RCC 7860 (cell line): ENCODE results near the gene KPNB1.

Experiments used
- DNase-seq: peaks from one replicate; pipeline ENCODE4 v3.0.0-alpha.2; 2015; ENCODE audit warnings: low spot score
- FAIRE-seq: peaks from 2 replicates; lab custom pipeline; 2012; peaks lifted over from hg19 to GRCh38; lab: Jason Lieb, UNC

KPNB1 gene

DNA sequence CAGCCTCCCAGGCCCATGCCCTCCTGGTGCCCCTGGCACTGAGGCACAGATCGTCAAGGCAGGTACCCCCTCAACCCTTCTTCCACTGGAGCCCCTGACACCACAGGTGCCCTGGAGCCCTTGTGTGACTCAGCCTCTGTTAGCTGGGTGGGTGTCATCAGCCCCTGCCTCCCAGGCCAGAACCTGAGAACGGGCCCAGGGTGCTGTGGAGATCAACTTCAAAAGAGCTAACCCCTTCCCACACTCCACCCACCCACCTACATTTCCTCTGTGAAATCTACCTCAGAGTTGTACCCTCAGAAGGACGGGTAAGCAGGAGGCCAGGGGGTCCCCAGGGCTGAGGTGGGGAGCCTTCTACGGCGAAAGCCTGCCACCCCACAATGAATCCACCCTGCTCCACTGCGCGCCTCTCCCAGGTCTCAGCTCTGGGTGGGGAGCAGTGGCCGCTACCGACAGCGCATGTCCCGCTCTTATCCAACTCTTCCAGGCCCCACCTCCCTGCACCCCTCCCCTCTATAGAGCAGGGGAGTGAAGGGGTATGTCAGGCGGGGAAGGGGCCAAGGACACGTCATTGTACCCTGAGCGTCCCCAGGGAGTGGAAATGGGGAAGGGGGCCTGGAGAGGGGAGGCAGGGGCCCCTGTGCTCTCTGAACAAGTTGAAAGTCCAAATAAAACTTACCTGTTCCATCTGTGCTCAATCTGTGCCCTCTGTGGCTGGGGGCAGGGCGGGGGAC, 61.8 kb downstream of the KPNB1 start:
- no peak for DNase-seq
- FAIRE-seq, result no peak

DNA sequence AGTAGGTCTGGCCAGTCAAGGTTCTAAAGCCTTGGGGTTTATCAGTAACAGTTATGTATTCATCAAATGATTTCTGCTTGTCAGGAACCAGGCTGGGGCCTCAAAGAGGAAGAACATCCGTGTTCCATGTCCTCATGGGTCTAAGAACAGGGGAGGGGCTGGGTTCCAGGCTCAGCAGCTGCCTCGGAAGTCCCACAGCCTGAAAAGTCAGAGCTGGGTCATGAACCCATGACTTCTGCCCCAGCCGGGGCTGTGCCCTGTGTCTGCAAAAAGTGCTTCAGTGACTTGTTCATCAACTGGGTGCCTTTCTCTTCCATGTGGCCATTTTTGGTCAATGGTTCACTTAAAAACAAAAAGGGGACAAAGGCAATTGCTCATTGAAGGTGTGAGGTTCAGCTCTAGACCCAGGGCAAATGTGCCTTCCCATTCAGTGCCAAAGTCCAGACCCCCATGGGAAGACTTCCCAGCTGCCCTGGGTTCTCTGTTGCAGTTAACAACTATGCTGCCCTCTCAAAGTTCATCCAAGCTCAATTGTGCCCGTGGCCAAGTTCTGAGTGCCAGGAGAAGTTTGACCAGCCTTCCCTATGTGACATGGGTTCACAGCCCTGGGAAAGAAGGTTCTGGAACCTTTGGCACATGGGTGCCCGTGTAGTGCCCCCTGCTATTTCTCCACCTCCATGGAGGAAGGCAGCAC, 62.8 kb downstream of the KPNB1 start:
- no peak for FAIRE-seq
- DNase-seq, result no peak

DNA sequence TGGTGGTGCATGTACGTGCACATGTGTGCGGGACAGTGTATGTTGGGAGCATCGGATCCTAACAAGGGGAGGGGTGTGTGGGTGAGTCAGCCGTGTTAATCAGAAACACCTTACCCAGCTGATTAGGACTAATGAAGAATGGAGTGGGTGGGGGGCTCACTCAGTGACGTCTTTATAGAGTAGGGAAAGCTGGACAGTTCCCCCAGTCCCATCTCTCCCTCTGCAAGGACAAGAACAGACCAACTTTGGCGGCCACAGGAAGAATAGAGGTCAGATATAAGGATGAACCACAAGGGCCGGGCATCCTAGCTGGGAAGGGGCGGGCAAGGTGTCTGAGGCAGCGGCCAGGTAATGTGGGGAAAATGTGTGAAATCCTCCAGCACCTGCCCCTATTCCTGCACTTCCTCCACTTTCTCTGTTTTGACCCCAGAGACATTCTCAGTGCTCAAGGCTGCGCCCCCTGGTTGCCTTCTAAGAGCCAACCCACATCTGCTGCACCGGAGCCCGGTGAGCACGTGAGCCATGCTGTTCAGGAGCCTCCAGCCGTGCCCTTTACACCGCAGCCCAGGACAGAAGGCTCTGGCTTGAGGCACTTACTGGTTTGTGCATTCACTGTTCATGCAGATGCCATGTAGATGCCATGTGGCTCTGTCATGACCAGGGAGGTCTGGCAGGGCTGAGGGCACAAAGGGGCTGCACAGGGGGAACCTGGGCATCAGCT, 64.4 kb downstream of the KPNB1 start:
- FAIRE-seq (no peak), DNase-seq (no peak)

DNA sequence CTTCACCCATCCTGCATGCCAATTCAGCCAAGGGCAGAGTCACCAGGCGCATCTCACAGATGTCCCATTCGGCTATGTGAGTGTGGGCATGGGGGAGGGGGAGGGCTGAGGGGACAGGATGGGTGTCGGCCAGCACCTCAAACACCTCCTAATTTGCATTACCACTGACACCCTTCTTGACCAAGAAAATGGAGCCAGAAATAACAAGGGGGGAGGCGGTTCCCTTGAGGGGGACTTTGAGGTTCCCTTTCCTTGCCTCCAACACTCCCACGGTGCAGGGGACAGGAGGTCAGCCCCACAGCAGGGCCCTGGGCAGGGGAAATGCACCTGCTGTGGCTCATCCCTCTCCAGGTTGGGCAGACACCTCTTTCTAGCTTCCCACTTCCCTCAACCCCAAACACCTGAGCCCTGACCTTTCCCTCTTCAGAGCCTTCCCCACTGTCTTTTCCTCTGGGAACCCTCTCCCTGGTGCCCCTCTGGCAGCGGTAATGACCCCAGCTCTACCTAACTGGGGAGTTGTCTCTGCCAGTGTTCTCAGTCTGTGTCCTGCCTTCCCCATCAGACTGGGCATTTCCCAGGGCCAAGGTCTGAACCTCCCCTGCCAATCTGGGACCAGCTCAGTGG, 65.2 kb downstream of the KPNB1 start:
- FAIRE-seq (no peak), DNase-seq (no peak)

DNA sequence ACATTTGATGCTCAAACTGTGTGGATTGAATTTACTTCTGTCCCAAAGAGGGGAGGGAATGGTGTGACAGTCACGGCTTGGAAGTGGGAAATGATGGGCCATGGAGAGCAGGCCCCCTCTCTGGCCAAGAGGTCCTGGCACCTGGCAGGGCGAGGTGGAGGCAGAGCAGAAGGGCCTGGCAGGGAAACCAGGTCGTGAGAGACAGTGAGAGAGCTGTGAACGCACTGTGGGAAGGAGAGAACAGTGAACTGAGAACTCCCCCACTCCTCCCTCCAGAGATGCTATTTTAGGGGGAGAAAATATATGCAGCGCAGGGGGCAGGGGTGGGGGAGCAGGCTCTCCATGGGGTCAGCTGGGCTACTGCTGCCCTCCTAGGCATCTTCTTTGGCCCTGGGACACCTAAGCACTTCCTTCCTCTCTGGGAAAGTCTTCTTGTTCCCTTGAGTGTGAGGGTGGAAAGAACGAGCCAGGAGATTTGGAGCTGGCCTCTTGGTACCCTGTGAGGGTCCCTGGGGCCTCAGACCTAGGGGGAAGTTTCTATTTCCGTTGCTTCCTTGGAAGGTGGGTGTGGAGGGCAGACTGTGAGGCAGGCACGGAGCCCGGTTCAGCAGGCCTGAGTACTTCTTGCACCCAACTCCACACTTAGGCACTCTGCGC, 66.1 kb downstream of the KPNB1 start:
- FAIRE-seq (no peak), DNase-seq (no peak)

DNA sequence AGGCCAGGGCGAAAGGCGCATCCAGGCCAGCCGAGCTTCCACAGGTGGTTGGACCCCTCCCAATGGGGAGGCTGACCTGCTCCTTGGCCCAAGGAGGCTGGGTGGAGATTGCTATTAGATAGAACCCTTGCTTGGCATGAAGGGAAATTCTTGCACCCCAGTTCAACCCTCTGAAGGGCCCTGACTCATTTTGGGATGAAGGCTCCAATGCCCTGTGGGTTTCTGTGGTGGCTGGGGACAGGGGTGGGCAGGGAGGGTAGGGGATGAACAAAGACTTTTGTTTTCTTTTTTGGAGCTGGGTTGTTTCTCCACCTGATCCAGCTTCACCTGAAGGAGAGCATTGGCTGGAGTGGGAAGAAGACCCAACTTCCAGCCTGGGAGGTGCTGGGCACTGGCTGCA, 66.7 kb downstream of the KPNB1 start:
- DNase-seq (no peak), FAIRE-seq (no peak)

DNA sequence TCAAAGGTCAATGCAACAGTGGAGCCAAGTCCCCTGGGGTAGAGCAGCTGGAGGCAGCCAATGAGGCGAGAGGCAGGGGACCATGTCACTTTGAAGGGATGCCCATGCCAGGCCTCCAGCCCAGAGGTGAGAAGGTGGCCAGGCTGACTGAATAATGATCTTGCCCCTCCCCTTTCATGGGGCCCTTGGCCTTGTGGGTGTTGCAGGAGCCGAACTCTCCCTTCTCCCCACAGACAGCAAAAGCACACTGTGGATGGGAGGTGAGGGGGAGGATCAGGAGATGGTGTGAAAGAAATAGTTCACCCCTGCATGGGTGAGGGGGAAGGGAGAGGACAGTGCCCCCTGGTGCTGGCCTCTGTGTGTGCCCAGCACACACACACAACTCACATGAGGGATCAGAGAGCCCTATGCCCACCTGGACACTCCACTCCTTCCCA, 67.6 kb downstream of the KPNB1 start:
- DNase-seq (no peak), FAIRE-seq (no peak)

DNA sequence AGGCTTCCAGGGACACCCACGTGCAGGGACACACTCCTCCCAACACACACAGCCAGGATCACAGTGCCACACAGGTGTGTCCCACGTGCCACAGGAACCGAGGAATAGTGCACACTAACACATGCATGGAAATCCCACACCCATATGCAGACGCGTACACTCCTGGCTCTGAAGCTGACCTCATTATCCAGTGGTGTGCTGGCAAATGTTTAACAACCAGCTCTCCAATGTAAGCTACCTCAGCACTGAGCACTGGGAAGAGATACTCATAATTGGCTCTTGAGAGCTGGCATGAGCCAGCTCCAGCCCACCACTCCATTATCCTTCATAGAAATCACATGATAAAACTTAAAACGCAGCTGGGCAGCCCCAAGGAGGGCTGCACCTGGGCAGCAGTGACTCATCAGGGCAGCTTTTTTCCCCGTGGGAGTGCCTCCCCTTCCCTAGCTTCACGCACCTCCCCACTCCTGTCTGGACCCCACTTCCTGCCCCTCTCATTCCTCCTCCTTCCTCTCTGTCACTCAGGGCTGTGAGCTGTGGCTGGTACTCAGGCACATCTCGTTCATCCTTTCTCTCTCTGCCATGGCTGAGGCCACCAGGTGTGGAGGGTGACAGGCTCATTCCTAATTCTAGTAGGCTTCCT, 68.4 kb downstream of the KPNB1 start:
- peak; percentile 61 for DNase-seq
- peak; percentile 79 for FAIRE-seq

DNA sequence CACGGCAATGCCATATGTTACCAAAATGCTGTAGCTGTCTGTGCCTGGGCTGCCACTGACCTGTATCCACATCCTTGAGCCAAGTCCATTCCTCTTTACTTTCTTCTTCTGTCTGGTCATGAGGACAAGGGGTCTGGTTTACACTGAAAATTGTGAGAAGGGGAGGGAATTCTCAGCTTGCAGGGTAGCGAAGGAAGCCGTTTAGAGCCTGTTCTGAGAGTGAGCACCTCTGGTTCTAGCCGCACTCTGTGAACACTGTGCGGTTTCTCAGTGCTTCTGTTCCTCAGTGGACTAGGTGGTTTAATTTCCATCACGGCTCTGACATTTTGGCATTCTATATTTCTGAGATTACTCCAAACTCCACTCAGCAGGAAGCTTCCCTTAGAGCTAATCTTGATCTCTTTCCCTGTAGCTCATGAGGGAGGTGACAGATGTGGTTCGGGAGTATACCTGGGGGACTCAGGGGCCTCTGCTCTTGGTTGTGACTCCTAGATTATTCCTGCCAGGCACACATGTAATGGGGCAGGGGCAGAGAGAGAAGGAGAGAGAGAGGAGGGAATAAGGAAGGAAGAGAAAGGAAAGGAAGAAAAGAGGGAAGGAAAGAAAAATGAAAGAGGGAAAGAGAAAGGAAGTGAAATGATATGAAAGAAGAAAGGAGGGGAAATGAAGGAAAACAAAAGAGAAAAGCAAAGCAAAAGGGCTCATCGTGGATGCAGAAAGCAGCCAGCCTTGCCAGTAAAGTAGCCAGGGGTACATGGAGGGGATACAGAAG, 69.1 kb downstream of the KPNB1 start:
- no peak for DNase-seq
- no peak for FAIRE-seq

DNA sequence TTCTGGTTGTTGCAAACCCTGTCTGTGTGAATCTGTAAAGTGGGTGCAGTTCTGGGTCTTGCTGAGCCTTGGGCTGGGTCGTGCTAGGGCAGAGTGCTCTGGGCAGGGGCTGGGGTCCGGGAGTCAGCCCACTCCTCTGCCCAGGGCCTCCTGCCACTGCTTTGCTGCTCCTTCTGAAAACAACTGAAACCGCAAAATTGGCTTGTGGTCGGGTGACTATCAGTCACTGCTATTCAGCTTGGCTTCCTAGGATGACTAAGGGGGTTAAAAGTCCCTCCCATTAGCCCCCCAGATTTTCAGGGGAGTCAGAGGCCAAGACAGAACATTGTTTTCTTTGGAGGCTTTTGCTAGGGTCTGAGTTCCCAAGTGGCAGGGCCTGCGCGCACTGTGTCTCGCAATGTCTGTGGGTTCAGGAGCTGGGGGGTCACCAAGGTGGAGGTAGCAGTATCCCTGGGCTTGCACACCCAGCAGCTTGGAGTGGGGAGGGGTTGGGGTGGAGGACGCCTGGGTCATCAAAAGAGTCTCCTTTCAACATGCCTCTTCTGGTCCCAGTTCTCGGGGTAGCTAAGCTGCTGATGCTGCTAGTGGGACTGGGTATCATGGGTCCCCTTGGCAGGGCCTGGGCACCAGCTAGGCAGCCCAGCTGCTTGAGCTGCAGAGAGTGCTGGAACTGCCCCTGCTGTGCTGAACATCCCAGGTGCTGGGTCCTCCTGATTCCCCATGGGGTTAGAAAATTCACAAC, 69.9 kb downstream of the KPNB1 start:
- peak; percentile 73 for FAIRE-seq
- DNase-seq, result peak; percentile 66

DNA sequence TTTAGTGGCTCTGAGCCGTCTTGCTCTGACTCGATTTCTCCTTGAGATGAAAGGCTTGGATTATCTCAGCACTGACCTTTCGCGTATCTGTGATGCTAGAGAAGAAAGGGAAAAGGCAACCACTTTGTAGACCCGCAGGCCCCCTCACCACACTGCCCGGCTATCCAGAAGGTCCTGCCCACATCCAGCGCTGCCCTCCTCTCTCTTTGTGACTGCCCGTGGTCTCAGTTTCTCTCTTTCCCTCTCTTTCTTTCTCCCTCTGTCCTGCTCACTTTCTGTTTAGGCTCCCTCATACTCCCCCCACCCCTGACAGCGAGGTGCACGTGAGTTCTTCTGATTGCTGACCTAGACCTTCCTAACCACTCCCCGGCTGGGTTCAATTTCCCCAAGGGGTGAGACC, 70.5 kb downstream of the KPNB1 start:
- DNase-seq (no peak), FAIRE-seq (no peak)

DNA sequence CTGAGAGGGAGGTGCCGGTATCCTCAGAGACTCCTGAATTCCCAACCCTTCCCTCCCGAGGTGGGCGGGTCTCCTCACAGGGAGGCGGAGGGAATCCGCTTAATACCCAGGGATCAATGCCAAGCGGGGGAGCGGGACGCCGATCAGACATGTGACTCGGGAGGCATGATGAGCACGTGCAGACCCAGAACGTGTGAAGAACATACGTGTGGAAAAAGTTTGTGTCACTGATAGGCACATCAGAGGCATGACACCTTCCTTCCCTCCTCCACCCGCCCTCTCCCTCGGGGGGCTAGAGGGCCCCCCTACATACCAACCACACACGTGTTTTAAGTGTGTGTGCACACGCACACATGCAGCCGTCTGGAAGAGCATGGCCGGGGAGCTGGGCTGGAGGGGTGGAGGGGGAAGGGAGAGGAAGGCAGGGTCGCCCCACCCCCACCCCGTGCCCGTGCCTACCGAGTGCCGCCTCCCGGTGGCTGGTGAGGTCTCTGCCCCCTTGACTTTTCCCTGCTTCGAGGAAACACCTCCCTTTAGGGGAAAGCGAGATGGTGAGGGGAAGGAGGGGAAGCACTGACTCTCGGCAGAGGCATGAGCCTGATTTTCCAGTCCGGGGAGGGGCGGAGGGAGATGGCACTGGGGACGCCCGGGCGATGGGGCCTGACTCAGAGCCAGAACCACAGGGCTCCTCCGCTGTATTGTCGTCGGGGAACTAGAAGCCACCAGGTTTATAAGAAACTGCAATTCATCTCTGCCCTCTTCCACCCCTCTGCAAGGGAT, 71.2 kb downstream of the KPNB1 start:
- DNase-seq, result peak; percentile 59
- peak; percentile 72 for FAIRE-seq

DNA sequence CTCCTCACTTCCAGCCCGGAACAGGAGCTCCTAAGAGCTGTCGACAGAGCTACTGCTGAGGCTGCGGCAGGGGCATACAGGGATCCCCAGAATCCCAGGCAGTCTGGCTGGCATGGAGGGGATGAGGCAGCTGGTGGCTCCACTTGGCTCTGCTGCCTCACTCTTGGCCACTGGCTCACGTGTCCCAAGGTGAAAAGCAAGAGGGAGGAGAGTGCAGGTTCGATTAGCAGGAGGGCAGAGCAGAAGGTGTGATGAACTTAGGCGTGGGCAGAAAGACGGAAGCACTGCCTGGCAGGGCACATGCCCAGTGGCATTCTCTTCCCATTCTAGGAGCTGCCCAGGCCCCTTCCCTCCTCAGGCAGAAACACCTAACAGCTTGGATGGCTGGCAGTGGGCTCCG, 72.0 kb downstream of the KPNB1 start:
- no peak for FAIRE-seq

DNA sequence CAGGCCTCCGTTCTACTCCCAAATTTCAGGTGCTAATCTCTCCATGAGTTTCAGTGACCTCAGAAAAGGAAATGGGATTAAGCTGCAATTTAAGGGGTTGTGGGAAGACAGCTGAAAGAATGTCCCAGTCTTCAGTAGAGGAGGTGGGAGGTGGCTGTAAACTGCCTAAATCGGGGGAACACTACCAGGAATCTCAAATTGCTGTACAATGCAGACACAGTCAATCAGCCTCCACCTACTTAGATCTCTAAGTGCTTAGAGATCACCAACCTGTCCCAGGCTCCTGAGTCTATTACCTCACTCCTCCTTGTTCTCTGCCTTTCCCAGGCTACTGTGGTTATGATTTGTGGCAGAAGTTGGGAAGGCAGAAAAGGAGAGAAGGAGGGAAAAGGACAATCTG, 75.0 kb downstream of the KPNB1 start:
- DNase-seq (no peak), FAIRE-seq (no peak)

More for the DNA sequence above, 72.0 kb downstream of the KPNB1 start:
- DNase-seq, result no peak

DNA sequence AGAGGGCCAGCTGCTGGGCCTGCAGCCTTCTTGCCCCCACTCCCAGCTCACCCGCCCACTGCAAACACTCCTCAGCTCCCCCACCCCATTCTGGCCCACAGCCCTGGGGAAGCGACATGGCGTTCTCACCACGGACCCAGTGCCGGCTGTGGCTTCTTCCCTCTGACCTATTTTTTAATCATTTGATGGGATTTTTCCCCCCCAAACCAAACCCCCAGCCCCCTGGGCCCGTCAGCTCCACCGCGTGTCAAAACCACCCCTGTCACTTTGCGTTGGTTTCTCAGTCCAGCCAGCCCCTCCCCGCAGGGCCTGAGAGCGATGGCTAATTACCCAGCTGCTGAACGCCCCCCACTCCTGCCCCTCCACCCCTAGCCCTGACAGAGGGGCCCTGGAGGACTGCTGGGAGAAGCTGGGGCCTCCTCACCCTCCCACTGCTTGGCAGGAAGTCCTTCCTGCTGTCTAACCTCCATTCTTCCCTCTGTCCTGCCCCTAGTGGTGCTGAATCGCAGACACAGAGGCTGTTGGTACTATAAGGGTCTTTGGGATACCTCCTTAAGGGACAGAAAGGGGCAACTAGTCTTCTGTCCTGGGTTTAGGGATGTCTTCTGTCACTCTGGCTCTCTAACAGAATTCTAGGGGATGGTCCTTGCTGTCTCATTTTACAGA, 75.9 kb downstream of the KPNB1 start:
- no peak for DNase-seq
- no peak for FAIRE-seq

DNA sequence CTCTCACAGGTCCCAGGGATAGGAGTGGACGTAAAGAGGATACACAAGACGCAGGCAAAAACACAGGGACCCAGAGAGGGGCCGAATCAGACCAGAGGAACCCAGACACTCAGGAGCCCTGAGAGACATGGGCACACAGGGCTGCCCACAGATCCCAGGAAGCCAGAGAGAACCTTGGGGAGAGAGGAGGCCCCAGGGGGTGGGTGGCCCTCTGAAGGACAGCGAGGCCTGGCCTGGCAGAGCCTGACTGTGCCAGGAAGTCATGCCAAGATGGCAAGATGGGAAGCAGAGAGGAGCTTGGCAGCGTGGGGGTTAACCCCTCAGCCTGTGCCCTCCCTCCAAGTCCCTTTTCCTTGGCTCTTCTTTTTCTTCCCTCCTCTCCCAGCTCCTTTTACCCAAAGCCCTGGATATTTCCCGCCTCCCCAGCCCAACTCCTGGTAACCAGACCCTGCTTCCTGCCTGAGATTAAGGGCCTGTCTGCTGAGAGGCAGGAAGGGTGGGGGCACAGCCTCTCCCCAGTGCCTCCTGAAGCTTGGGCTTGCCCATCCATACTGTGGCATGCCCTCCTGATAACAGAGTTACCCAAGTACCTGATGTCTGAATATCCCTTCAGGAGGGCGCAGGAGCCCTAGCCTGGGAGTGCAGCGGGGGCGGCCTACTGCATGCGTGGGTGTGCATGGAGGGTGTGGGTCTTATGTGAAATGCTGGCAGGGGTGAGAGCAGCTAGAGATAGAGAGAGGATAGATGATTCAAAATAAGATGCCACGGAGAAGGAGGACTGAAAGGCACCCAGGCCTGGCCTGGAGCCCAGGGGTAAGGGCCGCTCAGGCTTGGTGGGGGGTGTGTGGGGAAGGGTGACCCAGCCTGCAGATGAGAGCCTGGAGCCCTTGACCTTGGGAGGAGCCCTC, 77.3 kb downstream of the KPNB1 start:
- no peak for DNase-seq
- no peak for FAIRE-seq

DNA sequence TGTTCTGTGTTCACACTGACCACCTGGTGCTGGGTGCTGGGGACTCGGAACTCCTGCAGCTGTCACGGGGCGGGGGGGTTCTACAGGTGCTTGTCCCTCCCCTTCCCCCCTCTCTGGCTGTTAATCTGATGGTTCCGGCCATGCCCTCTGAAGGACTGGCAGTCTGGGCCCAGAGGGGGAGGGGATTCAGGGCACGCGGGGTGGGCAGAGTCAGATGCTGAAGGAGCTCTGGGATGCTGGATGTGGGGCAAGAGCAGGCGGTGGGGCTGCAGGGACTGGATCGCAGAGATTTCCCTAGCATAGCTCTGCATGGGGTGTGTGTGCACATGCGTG, 78.0 kb downstream of the KPNB1 start:
- DNase-seq (no peak), FAIRE-seq (no peak)
